Thyroid gland (tissue), 4 donors: ENCODE measurements around the gene TLX2.

ENCODE experiments used
- CTCF ChIP-seq, 6 experiments: fragments of 200-600 bp in 3 of 6; fragments of 450-650 bp in 3 of 6; sonication (generic) in 3 of 6; IDR thresholded peaks; one replicate each; pipeline ENCODE4 v1.5.1; 2016 to 2019; ENCODE audit warnings: antibody characterized with exemption in 6 of 6, mild to moderate bottlenecking in 2 of 6, inconsistent platforms in 1 of 6, moderate library complexity in 1 of 6
- POLR2A ChIP-seq, 2 donors: fragments of 450-650 bp; IDR thresholded peaks; one replicate each; pipeline ENCODE4 v1.6.1; 2017; ENCODE audit warnings: antibody characterized with exemption in 2 of 2, mild to moderate bottlenecking in 2 of 2, moderate library complexity in 1 of 2

- TF ChIP-seq CTCF (IDR thresholded peaks at IDR 0.05) = no peak
- no peak for TF ChIP-seq POLR2A (IDR thresholded peaks at IDR 0.05)
Observed at GRCh38 chr2:74502147-74502719, 12.0 kb upstream of the TLX2 start.
